Thymus (tissue), 11 donors: ENCODE results near the gene PDCD7. TPM values are rescaled to one million over a fixed set of nuclear protein-coding genes. Genes with fewer than 3 reads are reported as not detected.
"Not testable (repeated sequence)": the region's sequence is repeated elsewhere in the genome, so short reads cannot be mapped to it uniquely, and the experiment has no call there.

Source experiments
- DNase-seq, 9 donors: peaks; one replicate each; pipeline ENCODE4 v3.0.0-alpha.2; 2013; ENCODE audit warnings: low spot score in 9 of 9, low read depth in 6 of 9, missing footprints in 1 of 9
- H3K27ac ChIP-seq, 2 donors: one replicate each; pipeline ENCODE4 v1.5.1; 2013; ENCODE audit warnings: control low read depth in 1 of 2, low read depth in 1 of 2, low read length in 1 of 2, mild to moderate bottlenecking in 1 of 2, moderate library complexity in 1 of 2
- H3K27me3 ChIP-seq, 2 donors: one replicate each; pipeline ENCODE4 v1.5.1; 2013; ENCODE audit warnings: low read length in 1 of 2; ENCODE audit not compliant: control insufficient read depth in 2 of 2, insufficient read depth in 1 of 2
- H3K36me3 ChIP-seq, 2 donors: one replicate each; pipeline ENCODE4 v1.5.1; 2013; ENCODE audit warnings: low read length in 1 of 2, mild to moderate bottlenecking in 1 of 2, moderate library complexity in 1 of 2; ENCODE audit not compliant: control insufficient read depth in 2 of 2, insufficient read depth in 2 of 2
- H3K4me1 ChIP-seq, 2 donors: one replicate each; pipeline ENCODE4 v1.5.1; 2013; ENCODE audit warnings: low read length in 2 of 2; ENCODE audit not compliant: control insufficient read depth in 2 of 2, insufficient read depth in 2 of 2
- H3K4me3 ChIP-seq, 2 donors: one replicate each; pipeline ENCODE4 v1.5.1; 2013; ENCODE audit warnings: low read length in 2 of 2, control low read depth in 1 of 2, mild to moderate bottlenecking in 1 of 2
- H3K9me3 ChIP-seq, 2 donors: one replicate each; pipeline ENCODE4 v1.5.1; 2013; ENCODE audit warnings: low read length in 1 of 2, mild to moderate bottlenecking in 1 of 2; ENCODE audit not compliant: control insufficient read depth in 2 of 2, insufficient read depth in 1 of 2
- WGBS: extraction: QIAGEN DNeasy Blood & Tissue Kit; methylation state at CpG from one replicate; pipeline ENCODE4 v1.1.7; 2013; 5-methylcytosine and 5-hydroxymethylcytosine counted together
- polyA plus RNA-seq: library from polyadenylated mRNA; stranded (reverse); fragments of 200-250 nt; gene quantifications from one replicate; pipeline ENCODE4 v1.2.3, GENCODE V29; 2013
- total RNA-seq: library from RNA; stranded (reverse); fragments of 120-200 nt; gene quantifications from one replicate; pipeline ENCODE4 v1.2.4, GENCODE V29; 2013
- donor health status: healthy.

PDCD7 gene
- total and polyA plus RNA-seq, 2 donors: 12.2 to 16.6 TPM

- peaks cover 28 to 66% of the 10 kb centered on the region in 2 donors for H3K36me3 ChIP-seq
- no peak overlapping the region for H3K27ac ChIP-seq
- no peaks in the 10 kb centered on the region for H3K27me3 ChIP-seq
- no peak overlapping the region for H3K4me3 ChIP-seq
- DNase-seq: no peak
- H3K9me3 ChIP-seq: no peaks in the 10 kb centered on the region
- 97% methylated on average over 5 of the region's 5 CpGs for WGBS
- H3K4me1 ChIP-seq: no peaks in the 10 kb centered on the region
These were observed 38.9 kb upstream of the PDCD7 start for GRCh38 chr15:65172531-65172930.

- no peak overlapping the region for H3K27ac ChIP-seq
- H3K36me3 ChIP-seq: peaks cover 21 to 62% of the 10 kb centered on the region in 2 donors
- H3K4me1 ChIP-seq: no peaks in the 10 kb centered on the region
- no peak for DNase-seq
- H3K9me3 ChIP-seq: no peaks in the 10 kb centered on the region
- no peaks in the 10 kb centered on the region for H3K27me3 ChIP-seq
- H3K4me3 ChIP-seq: no peak overlapping the region
- 99% methylated on average over 5 of the region's 5 CpGs for WGBS
These were observed 37.8 kb upstream of the PDCD7 start for GRCh38 chr15:65171428-65171827.

GRCh38 chr15:65165875-65166274 is 32.3 kb upstream of the PDCD7 start:
- 99% methylated on average over 2 of the region's 2 CpGs for WGBS
- H3K36me3 ChIP-seq: peaks cover 22 to 51% of the 10 kb centered on the region in 2 donors
- DNase-seq: no peak
- no peak overlapping the region for H3K4me3 ChIP-seq
- no peaks in the 10 kb centered on the region for H3K9me3 ChIP-seq
- no peak overlapping the region for H3K27ac ChIP-seq
- H3K27me3 ChIP-seq: no peaks in the 10 kb centered on the region
- no peaks in the 10 kb centered on the region for H3K4me1 ChIP-seq

- H3K4me3 ChIP-seq: no peak overlapping the region
- no peaks in the 10 kb centered on the region for H3K27me3 ChIP-seq
- no peak for DNase-seq
- no peaks in the 10 kb centered on the region for H3K4me1 ChIP-seq
- no peaks in the 10 kb centered on the region for H3K9me3 ChIP-seq
- H3K36me3 ChIP-seq: peaks cover 15 to 36% of the 10 kb centered on the region in 2 donors
- H3K27ac ChIP-seq: no peak overlapping the region
- WGBS: 96% methylated on average over 1 of the region's 1 CpG
These were observed 30.5 kb upstream of the PDCD7 start for GRCh38 chr15:65164139-65164538.

GRCh38 chr15:65163041-65163440 is 29.4 kb upstream of the PDCD7 start:
- H3K4me1 ChIP-seq: no peaks in the 10 kb centered on the region
- H3K9me3 ChIP-seq: no peaks in the 10 kb centered on the region
- H3K36me3 ChIP-seq: peaks cover 16 to 40% of the 10 kb centered on the region in 2 donors
- H3K27me3 ChIP-seq: no peaks in the 10 kb centered on the region
- no peak overlapping the region for H3K27ac ChIP-seq
- no peak for DNase-seq
- no peak overlapping the region for H3K4me3 ChIP-seq
- WGBS: 99% methylated on average over 4 of the region's 4 CpGs

GRCh38 chr15:65156692-65157091 is 23.1 kb upstream of the PDCD7 start:
- Histone ChIP-seq H3K27ac (no peak overlapping the region), H3K27me3 (no peaks in the 10 kb centered on the region), H3K4me3 (no peak overlapping the region), H3K9me3 (no peaks in the 10 kb centered on the region), H3K4me1 (no peaks in the 10 kb centered on the region), H3K36me3 (peaks cover 31 to 59% of the 10 kb centered on the region in 2 donors)
- 95% methylated on average over 5 of the region's 5 CpGs for WGBS
- DNase-seq: no peak

GRCh38 chr15:65154720-65155119 is 21.1 kb upstream of the PDCD7 start:
- Histone ChIP-seq H3K27ac (no peak overlapping the region), H3K9me3 (no peaks in the 10 kb centered on the region), H3K4me3 (no peak overlapping the region), H3K4me1 (no peaks in the 10 kb centered on the region), H3K36me3 (peaks cover 39 to 69% of the 10 kb centered on the region in 2 donors), H3K27me3 (no peaks in the 10 kb centered on the region)
- no peak for DNase-seq
- WGBS: 98% methylated on average over 6 of the region's 6 CpGs

- H3K36me3 ChIP-seq: peaks cover 10 to 40% of the 10 kb centered on the region in 2 donors
- DNase-seq: no peak
- no peak overlapping the region for H3K4me3 ChIP-seq
- 97% methylated on average over 3 of the region's 3 CpGs for WGBS
- H3K4me1 ChIP-seq: no peaks in the 10 kb centered on the region
- H3K27ac ChIP-seq: no peak overlapping the region
- H3K27me3 ChIP-seq: no peaks in the 10 kb centered on the region
- H3K9me3 ChIP-seq: no peaks in the 10 kb centered on the region
These were observed 14.3 kb upstream of the PDCD7 start for GRCh38 chr15:65147902-65148301.

GRCh38 chr15:65146438-65146837 is 12.8 kb upstream of the PDCD7 start:
- 96% methylated on average over 4 of the region's 4 CpGs for WGBS
- H3K36me3 ChIP-seq: peaks cover 8 to 34% of the 10 kb centered on the region in 2 donors

GRCh38 chr15:65138631-65139030 is 5.0 kb upstream of the PDCD7 start:
- not testable (repeated sequence) for H3K4me1 ChIP-seq, H3K9me3 ChIP-seq, H3K27ac ChIP-seq, H3K27me3 ChIP-seq, H3K4me3 ChIP-seq, H3K36me3 ChIP-seq, DNase-seq
- WGBS: 96% methylated on average over 6 of the region's 6 CpGs

More at GRCh38 chr15:65146438-65146837, 12.8 kb upstream of the PDCD7 start:
- H3K27me3 ChIP-seq: no peaks in the 10 kb centered on the region
- no peak for DNase-seq
- no peak overlapping the region for H3K4me3 ChIP-seq
- no peaks in the 10 kb centered on the region for H3K9me3 ChIP-seq
- H3K4me1 ChIP-seq: no peaks in the 10 kb centered on the region
- H3K27ac ChIP-seq: no peak overlapping the region
